HG02798 (cell line): ENCODE data around the gene TATDN2.
"Not testable (repeated sequence)": the region's sequence is repeated elsewhere in the genome, so short reads cannot be mapped to it uniquely, and the experiment has no call there.

Experiments
- ATAC-seq: cut with Tn5 transposase; IDR thresholded peaks from one replicate; pipeline ENCODE4 v1.9.1; 2021; ENCODE audit warnings: mild to moderate bottlenecking; ENCODE audit not compliant: unreplicated experiment, poor library complexity

Gene TATDN2

DNA sequence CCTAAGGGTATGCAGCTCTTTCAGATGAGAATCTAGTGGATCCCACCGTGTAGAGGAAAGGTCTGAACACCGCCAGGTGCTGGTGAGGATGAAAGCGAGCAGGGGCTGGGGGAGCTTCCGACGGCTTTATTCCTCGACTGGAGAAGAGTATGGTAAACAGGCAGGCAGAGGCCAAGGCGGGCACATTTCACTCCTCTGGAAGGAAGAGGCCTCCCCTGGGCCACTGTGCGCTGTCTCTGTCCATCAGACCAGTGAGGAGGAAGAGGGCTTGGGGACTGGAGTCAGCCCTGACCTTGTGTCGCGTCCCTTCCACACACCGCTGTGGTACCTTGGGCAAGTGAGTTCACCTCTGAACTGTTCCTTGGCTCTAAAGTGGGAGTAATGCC, 40.3 kb downstream of the TATDN2 start:
- ATAC-seq = no peak

DNA sequence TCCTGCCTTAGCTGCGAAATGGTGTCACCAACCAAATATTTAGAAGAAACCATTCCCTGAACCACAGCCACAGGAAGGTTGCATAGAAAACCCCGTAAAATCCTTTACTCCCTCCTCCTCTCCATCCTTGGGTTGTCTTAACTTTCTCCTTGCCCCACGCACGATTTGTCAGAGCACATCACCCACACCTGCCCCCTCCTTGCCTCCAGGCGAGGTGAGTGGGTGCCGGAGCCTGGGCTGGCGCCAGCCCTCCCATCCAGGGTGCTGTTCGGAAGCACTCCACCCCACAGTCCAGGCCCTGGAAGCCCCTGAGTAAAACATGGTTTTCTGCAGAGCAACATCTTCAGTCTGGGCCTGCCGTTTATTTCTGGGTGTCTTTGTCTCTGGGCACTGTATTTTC, 40.8 kb downstream of the TATDN2 start:
- no peak for ATAC-seq

DNA sequence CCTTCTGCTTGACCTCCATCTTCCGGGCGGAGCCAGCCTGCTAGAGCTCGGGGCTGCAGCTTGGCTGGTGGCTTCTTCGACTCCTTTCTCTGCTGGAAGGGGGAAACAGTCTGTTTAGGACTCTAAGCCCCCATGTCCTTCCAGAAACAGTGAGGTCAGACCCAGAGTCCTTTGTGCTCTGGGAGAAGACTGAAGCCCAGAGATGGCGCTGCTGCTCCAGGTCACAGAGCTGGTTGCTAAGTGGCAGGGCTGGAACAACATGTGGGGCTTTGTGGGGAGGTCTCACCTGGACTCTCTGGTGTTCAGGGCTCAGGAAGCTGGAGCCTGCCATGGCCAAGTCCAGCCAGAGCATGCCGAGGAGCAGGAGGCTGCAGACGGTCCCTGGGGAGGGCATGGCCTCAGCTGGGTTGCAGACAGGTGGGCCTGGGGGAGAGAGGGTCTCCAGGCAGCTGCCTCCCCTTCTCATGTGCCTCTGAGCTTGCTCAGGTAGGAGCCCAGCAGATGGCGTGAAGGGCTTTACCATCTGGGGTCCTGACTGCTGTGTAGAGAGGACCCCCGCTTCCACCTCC, 41.6 kb downstream of the TATDN2 start:
- no peak for ATAC-seq

GRCh38 chr3:10290481-10291176, 42.4 kb downstream of the TATDN2 start:
- no peak for ATAC-seq

DNA sequence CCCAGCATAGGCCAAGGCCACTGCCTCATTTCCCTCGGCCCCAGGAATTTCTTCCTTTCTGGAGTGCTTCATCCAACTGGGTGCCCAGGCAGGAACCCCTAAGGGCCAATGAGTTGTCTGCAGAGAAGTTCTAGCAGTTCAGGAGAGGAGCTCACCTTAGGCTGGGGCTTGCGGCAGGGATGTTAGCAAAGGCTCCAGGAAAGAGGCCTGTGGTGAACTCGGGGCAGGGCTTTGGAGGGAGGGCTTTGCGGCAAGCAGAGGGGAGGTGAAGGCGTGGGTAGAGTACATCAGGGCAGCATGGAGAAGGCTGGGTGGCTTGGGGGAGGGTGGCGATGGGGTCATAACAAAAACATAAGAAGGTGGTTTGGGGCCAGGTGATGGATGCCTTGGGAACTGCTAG, 43.4 kb downstream of the TATDN2 start:
- no peak for ATAC-seq

- ATAC-seq = peak; percentile 76
These were observed 44.5 kb downstream of the TATDN2 start, which contains the start of gene GHRL for GRCh38 chr3:10292505-10293419. Gene GHRL, minus strand, starts transcription at chr3:10292947. Its CDS starts 2,767 bp downstream, at chr3:10290180.

DNA sequence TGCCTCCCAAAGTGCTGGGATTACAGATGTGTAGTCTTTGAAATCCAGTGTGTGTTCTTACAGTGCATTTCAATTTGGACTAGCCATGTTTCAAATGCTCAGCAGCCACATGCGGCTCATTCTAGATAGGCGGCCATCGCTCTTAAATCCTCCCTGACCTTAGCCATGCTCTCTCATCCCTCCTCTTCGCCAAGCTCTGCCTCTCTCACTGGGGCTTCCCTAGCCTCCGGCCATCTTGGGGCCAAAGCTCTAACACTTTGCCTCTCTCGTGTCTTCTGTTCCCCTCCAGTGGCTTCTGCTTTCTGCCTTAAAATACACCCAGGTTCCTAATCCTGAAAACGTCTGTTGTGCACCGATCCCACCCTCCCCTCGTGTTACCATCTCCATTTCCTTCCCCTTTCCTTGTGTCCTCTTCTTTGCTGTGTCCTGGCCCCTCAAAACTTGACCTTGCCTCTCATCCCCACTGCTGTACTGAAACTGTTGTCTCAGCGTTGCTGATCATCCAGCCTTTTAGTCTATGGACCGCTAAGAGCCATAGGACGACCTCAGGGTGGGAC, 45.8 kb downstream of the TATDN2 start:
- no peak for ATAC-seq

GRCh38 chr3:10298064-10298463, 49.8 kb downstream of the TATDN2 start:
- ATAC-seq = not testable (repeated sequence)

DNA sequence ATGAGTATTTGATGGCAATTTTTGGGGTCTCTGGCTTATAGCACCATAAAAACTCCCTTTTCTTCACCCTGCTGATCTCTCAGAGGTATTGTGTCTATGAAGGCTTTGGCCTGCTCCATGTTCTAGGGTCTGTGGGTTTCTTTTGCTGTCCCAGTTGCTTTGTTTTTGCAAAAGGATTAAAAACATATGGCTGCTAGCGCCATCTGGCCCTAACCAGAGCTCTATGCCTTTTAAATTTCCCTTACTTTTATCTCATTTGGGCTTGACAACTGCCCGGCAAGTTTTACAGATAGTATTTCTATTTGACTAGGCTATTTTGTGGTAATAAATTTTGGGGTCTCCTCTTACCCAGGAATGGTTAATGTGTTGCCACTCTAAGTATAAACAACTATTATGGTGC, 50.9 kb downstream of the TATDN2 start:
- no peak for ATAC-seq

DNA sequence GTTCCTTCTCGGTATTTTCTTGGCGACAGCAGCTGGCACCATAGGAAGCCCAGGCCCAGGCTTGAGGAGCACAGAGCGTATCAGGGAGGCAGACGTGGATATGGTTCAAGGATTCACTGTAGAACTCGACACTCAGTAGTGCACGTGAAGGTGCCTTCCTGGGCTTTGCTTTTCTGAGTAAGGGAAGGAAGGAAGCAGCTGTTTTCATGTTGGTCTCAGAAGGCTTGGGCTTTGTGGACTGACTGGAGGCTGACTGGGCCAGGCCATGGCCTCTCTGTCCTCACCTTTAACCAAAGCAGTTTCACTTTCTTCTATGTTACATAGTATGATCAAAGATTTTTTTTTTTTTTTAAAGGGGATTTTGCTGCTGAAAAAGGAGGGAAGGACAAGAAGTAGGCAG, 51.4 kb downstream of the TATDN2 start:
- peak; percentile 79 for ATAC-seq

GRCh38 chr3:10300087-10300486, 51.8 kb downstream of the TATDN2 start:
- ATAC-seq = peak; percentile 13

DNA sequence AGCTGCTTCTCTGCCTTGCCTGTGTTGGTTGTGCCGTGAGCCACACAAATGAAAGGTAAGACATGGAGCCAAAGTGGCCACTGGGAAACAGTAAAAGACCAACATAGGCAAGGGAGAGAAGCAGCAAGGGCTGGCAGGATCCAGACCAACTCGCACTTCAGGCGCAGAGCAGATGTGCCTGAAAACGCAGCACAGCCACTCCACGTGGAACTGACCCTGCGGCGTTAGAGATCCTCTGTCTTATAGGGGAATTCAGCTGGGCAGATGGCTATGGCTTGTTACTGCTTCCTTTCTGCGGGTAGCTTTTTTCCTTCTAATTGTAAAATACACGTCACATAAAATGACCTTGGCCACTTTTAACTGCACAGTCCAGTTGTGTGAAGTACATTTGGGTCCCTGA, 54.8 kb downstream of the TATDN2 start:
- ATAC-seq = no peak

GRCh38 chr3:10303785-10304184, 55.5 kb downstream of the TATDN2 start:
- no peak for ATAC-seq

- no peak for ATAC-seq
These were observed 56.6 kb downstream of the TATDN2 start for GRCh38 chr3:10304905-10305304.

DNA sequence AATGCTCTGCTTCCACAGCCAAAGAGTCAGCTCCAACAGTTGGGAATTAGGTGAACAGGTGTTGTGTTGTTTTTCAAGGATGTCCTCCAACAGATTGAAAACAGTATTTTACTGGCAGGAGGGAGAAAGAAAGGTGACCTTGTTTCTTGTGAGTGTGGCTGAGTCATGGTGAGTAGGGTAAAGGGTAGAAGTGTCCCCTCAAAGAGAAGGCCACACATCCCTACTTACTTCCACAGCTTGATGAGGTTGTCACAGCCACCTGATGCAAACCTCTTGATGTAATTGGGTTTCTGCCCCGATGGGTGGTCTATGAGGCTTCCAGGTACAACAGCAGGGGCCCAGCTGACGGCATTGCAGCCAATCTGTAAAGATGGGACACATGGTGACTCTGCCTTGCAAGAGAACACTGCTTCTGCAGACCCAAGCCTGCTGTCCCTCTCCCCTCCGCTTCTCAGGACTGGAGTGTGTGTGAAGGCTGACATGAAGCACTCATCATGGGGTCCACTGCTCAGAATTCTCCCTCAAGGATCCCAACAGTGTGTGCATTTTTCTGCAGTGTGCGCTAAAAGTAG, 57.2 kb downstream of the TATDN2 start:
- ATAC-seq = no peak

DNA sequence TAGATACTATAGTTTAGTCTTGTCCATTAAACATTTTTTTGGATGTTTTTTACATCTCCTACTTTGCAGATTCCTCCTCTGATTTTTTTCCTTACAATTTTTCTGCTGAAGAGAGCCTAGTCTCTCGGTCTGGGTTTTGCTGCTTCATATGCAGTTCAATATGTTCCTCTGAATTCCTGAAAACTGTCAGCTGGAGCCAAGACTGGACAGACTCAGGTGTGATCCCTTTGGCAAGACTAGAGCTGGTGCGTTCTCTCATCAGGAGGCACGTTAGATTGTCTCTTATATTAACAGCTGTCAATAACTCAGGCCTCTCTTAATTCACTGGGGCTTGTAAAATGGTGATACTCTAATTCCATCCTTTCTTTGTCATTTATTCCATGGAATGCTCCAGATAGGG, 57.9 kb downstream of the TATDN2 start:
- ATAC-seq = no peak

- no peak for ATAC-seq
These were observed 60.4 kb downstream of the TATDN2 start for GRCh38 chr3:10308678-10309077.

DNA sequence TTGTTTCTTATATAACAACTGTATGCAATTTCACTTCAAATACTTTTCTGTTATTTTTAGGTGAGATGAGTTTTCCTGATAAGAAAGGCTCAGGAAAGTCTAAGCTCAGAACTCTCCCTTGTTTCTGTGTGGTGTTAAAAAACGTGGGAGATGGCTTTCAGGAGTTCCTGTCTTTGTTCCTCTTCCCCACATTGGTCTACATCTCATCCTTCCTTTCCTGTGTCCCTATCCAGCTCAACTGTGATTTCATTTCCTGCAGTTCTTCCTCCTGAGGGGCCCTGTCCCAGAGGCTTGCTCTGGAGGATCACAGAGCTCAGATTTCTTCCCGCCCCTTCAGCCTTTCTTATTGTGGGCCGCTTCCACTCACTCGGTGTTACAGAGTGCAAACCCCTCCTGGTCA, 61.5 kb downstream of the TATDN2 start:
- no peak for ATAC-seq

- ATAC-seq = no peak
These were observed 62.3 kb downstream of the TATDN2 start for GRCh38 chr3:10310578-10310977.

- no peak for ATAC-seq
These were observed 63.5 kb downstream of the TATDN2 start for GRCh38 chr3:10311710-10312109.

DNA sequence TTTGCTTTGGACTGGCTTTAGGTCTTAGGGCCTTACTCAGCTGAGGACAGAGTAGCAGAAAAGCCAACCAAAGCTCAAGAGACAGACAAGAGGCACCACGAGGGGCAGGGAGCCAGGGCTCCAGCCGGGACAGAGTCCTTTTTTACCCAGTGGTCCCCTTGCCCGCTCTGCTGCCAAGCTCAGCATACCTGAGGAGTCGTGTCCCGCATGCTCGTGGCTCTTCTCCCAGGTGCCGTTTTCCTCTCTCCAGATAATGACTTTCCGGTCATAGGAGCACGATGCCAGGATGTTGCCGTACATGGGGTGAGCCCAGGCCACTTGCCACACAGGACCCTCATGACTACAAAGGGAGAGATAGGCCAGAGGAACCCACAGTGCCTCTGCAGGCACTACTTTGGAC, 64.1 kb downstream of the TATDN2 start:
- no peak for ATAC-seq
